NCI-H1436 (cell line): ENCODE measurements around the gene GAREM1.

ENCODE experiments used
- DNase-seq: peaks from one replicate; lab custom pipeline; 2025; lab: John Stamatoyannopoulos, UW

GAREM1 gene

GRCh38 chr18:32459361-32460101, 11.2 kb downstream of the GAREM1 start:
- no peak for DNase-seq

GRCh38 chr18:32455361-32455760, 15.3 kb downstream of the GAREM1 start:
- DNase-seq = no peak

GRCh38 chr18:32454593-32454992, 16.1 kb downstream of the GAREM1 start:
- DNase-seq = no peak

- DNase-seq = peak; percentile 14
These were observed 19.8 kb downstream of the GAREM1 start for GRCh38 chr18:32450874-32451273.

GRCh38 chr18:32450026-32450691, 20.5 kb downstream of the GAREM1 start:
- DNase-seq = no peak

- peak; percentile 48 for DNase-seq
These were observed 23.9 kb downstream of the GAREM1 start for GRCh38 chr18:32446780-32447179.

- DNase-seq = no peak
These were observed 24.8 kb downstream of the GAREM1 start for GRCh38 chr18:32445846-32446245.

- no peak for DNase-seq
These were observed 26.9 kb downstream of the GAREM1 start for GRCh38 chr18:32443706-32444215.

GRCh38 chr18:32443033-32443705, 27.5 kb downstream of the GAREM1 start:
- DNase-seq = no peak

- DNase-seq = no peak
These were observed 28.1 kb downstream of the GAREM1 start for GRCh38 chr18:32442575-32442974.

GRCh38 chr18:32441533-32441932, 29.1 kb downstream of the GAREM1 start:
- DNase-seq = no peak

- DNase-seq = no peak
These were observed 30.2 kb downstream of the GAREM1 start for GRCh38 chr18:32440518-32440917.

- peak; percentile 33 for DNase-seq
These were observed 30.9 kb downstream of the GAREM1 start for GRCh38 chr18:32439802-32440201.

- DNase-seq = peak; percentile 20
These were observed 31.4 kb downstream of the GAREM1 start for GRCh38 chr18:32439241-32439640.

- peak; percentile 37 for DNase-seq
These were observed 32.5 kb downstream of the GAREM1 start for GRCh38 chr18:32438173-32438572.

- no peak for DNase-seq
These were observed 33.4 kb downstream of the GAREM1 start for GRCh38 chr18:32437100-32437834.

GRCh38 chr18:32435631-32436500, 34.8 kb downstream of the GAREM1 start:
- DNase-seq = no peak

GRCh38 chr18:32431753-32432152, 38.9 kb downstream of the GAREM1 start:
- no peak for DNase-seq

- no peak for DNase-seq
These were observed 41.3 kb downstream of the GAREM1 start for GRCh38 chr18:32429402-32429801.

- DNase-seq = no peak
These were observed 43.4 kb downstream of the GAREM1 start for GRCh38 chr18:32427084-32427900.
